ENCODE results near the gene MESD. TPM values are rescaled to one million over a fixed set of nuclear protein-coding genes. Genes with fewer than 3 reads are reported as not detected.

Gene MESD
- total RNA-seq, 2 donors from 2014 or later, result 28.0 to 33.9 TPM

DNA sequence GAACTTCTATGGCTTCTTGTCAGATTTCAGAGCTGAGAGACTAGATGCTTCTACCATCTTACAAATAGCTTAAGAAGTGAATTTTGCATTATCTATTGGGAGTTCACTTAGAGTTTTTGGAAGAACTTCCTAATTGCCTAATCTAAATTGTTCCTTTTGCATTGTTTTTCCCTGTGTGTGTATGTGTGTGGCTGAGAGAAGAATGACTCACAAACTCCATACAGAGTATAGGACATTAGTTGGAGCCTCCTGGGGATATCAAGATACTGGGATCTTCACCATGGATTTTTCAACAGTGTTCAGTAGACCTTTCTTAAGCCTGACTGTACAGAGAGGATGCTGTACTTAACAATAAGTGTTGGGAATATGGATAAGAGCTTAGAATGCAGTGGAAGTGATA lies 22.0 kb upstream of the MESD start:
- H3K36me3 ChIP-seq, result no peaks in the 10 kb centered on the region
- H3K4me3 ChIP-seq, result no peak overlapping the region
- intact Hi-C loops (cut with DNase I), result no loop called here
- no peak for DNase-seq (ENCODE audit: low spot score)
- H3K27ac ChIP-seq, result no peak overlapping the region
- TF ChIP-seq POLR2A (IDR thresholded peaks at IDR 0.05) (no peak), POLR2AphosphoS5 (IDR thresholded peaks at IDR 0.05) (no peak)
- TF ChIP-seq, protein P1, sequence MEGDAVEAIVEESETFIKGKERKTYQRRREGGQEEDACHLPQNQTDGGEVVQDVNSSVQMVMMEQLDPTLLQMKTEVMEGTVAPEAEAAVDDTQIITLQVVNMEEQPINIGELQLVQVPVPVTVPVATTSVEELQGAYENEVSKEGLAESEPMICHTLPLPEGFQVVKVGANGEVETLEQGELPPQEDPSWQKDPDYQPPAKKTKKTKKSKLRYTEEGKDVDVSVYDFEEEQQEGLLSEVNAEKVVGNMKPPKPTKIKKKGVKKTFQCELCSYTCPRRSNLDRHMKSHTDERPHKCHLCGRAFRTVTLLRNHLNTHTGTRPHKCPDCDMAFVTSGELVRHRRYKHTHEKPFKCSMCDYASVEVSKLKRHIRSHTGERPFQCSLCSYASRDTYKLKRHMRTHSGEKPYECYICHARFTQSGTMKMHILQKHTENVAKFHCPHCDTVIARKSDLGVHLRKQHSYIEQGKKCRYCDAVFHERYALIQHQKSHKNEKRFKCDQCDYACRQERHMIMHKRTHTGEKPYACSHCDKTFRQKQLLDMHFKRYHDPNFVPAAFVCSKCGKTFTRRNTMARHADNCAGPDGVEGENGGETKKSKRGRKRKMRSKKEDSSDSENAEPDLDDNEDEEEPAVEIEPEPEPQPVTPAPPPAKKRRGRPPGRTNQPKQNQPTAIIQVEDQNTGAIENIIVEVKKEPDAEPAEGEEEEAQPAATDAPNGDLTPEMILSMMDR (IDR thresholded peaks at IDR 0.05), result no peak
- no peaks in the 10 kb centered on the region for H3K27me3 ChIP-seq (replicated peaks; ENCODE audit: insufficient read depth)
- peaks cover 6% of the 10 kb centered on the region for H3K4me1 ChIP-seq (replicated peaks)
- H3K9me3 ChIP-seq, result no peaks in the 10 kb centered on the region

- H3K9me3 ChIP-seq, result no peaks in the 10 kb centered on the region
- intact Hi-C loops (cut with DNase I), result no loop called here
- H3K4me1 ChIP-seq (replicated peaks), result peaks cover 6% of the 10 kb centered on the region
- WGBS, result 79% methylated on average over 4 of the region's 4 CpGs
- H3K36me3 ChIP-seq, result no peaks in the 10 kb centered on the region
- no peak for DNase-seq (ENCODE audit: low spot score)
- no peak overlapping the region for H3K27ac ChIP-seq
- no peak overlapping the region for H3K4me3 ChIP-seq
- no peak for TF ChIP-seq POLR2A (IDR thresholded peaks at IDR 0.05)
- TF ChIP-seq, protein P1 (IDR thresholded peaks at IDR 0.05), result no peak
- no peak for TF ChIP-seq POLR2AphosphoS5 (IDR thresholded peaks at IDR 0.05)
- H3K27me3 ChIP-seq (replicated peaks; ENCODE audit: insufficient read depth), result no peaks in the 10 kb centered on the region
These were observed 20.5 kb upstream of the MESD start for GRCh38 chr15:81010086-81010485.

- 42% methylated on average over 2 of the region's 2 CpGs for WGBS
- DNase-seq (ENCODE audit: low spot score), result no peak
- no peaks in the 10 kb centered on the region for H3K9me3 ChIP-seq
- no peak for TF ChIP-seq POLR2A (IDR thresholded peaks at IDR 0.05)
- no peak for TF ChIP-seq POLR2AphosphoS5 (IDR thresholded peaks at IDR 0.05)
- TF ChIP-seq, protein P1 (IDR thresholded peaks at IDR 0.05), result no peak
- H3K27ac ChIP-seq, result no peak overlapping the region
- H3K4me3 ChIP-seq, result no peak overlapping the region
- peaks cover 6% of the 10 kb centered on the region for H3K4me1 ChIP-seq (replicated peaks)
- H3K27me3 ChIP-seq (replicated peaks; ENCODE audit: insufficient read depth), result no peaks in the 10 kb centered on the region
- no peaks in the 10 kb centered on the region for H3K36me3 ChIP-seq
- intact Hi-C loops (cut with DNase I), result no loop called here
These were observed 18.7 kb upstream of the MESD start for GRCh38 chr15:81008312-81008711.

DNA sequence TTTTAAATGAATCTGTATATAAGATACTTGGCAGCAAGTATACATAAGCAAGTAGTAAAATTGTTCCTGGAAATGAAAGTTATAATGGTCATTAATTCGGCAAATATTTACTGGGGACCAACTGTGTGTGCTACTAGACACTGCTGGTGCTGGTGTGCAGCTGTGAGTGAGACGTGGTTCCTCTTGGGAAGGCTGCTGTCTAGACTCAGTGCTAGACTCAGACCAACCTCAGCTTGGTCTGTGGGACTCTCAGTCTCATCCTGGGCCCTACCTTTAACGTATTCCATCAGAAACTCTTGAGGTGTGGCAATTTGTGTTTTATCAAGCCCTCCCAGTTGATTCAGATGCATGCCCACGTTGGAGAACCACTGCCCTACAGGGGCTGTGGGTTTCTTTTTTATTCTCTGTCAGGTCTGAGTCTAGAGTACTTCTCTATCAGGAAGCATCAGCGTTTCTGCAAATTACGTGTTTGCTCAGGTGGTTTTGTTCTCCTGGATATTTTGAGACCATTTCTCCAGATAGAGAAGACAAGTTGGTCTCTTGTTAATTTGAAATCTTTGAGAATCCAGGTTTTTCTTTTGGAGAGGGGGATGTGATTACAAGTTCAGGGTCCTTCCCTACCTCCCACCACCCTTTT lies 17.9 kb upstream of the MESD start:
- intact Hi-C loops (cut with DNase I), result no loop called here
- Histone ChIP-seq H3K4me1 (replicated peaks) (peaks cover 6% of the 10 kb centered on the region), H3K36me3 (no peaks in the 10 kb centered on the region), H3K9me3 (no peaks in the 10 kb centered on the region), H3K27me3 (replicated peaks; ENCODE audit: insufficient read depth) (no peaks in the 10 kb centered on the region), H3K4me3 (no peak overlapping the region), H3K27ac (no peak overlapping the region)
- DNase-seq (ENCODE audit: low spot score), result no peak
- 57% methylated on average over 6 of the region's 6 CpGs for WGBS
- TF ChIP-seq POLR2A (IDR thresholded peaks at IDR 0.05) (no peak), POLR2AphosphoS5 (IDR thresholded peaks at IDR 0.05) (no peak)
- TF ChIP-seq, protein P1 (IDR thresholded peaks at IDR 0.05), result no peak

GRCh38 chr15:81006124-81006523 lies 16.5 kb upstream of the MESD start:
- H3K27me3 ChIP-seq (replicated peaks; ENCODE audit: insufficient read depth), result no peaks in the 10 kb centered on the region
- no peak overlapping the region for H3K27ac ChIP-seq
- H3K36me3 ChIP-seq, result no peaks in the 10 kb centered on the region
- WGBS, result 100% methylated on average over 1 of the region's 1 CpG
- no peak for DNase-seq (ENCODE audit: low spot score)
- no peaks in the 10 kb centered on the region for H3K9me3 ChIP-seq
- TF ChIP-seq POLR2AphosphoS5 (IDR thresholded peaks at IDR 0.05) (no peak), POLR2A (IDR thresholded peaks at IDR 0.05) (no peak)
- TF ChIP-seq, protein P1 (IDR thresholded peaks at IDR 0.05), result no peak
- H3K4me1 ChIP-seq (replicated peaks), result peaks cover 9% of the 10 kb centered on the region
- intact Hi-C loops (cut with DNase I), result no loop called here
- H3K4me3 ChIP-seq, result no peak overlapping the region
